Tibial nerve (tissue), 4 donors: ENCODE measurements around the gene NUP210.

Experiments used
- CTCF ChIP-seq, 5 experiments: fragments of 200-600 bp in 3 of 5; fragments of 450-650 bp in 2 of 5; sonication (generic) in 3 of 5; IDR thresholded peaks; one replicate each; pipeline ENCODE4 v1.5.1; 2016 to 2019; ENCODE audit warnings: antibody characterized with exemption in 5 of 5, mild to moderate bottlenecking in 3 of 5, moderate library complexity in 2 of 5
- EP300 ChIP-seq, 2 donors: sonication (generic); formaldehyde crosslinking; IDR thresholded peaks; one replicate each; pipeline ENCODE4 v1.6.1; 2017; ENCODE audit warnings: antibody characterized with exemption in 2 of 2, mild to moderate bottlenecking in 1 of 2

- TF ChIP-seq CTCF (IDR thresholded peaks at IDR 0.05) (no peak), EP300 (IDR thresholded peaks at IDR 0.05) (no peak)
Observed at GRCh38 chr3:13399603-13400002, 20.5 kb downstream of the NUP210 start.
